ENCODE data around the gene SPINK8. TPM values are rescaled to one million over a fixed set of nuclear protein-coding genes. Genes with fewer than 3 reads are reported as not detected.

Gene SPINK8
- total and polyA plus RNA-seq, 4 donors: not detected

- Histone ChIP-seq H3K9me3 (ENCODE audit: control insufficient read depth in 4 of 4, low read length in 3 of 4) (no peaks in the 10 kb centered on the region), H3K4me1 (ENCODE audit: control insufficient read depth in 4 of 4, insufficient read depth in 4 of 4, low read length in 3 of 4) (no peaks in the 10 kb centered on the region), H3K36me3 (ENCODE audit: control insufficient read depth in 4 of 4, insufficient read depth in 3 of 4, low read depth in 1 of 4, low read length in 3 of 4) (peaks cover 0 to 16% (median 0%) of the 10 kb centered on the region in 4 donors), H3K27ac (ENCODE audit: low read depth in 1 of 2, low read length in 2 of 2) (no peak overlapping the region), H3K9ac (ENCODE audit: low read depth in 1 of 2, low read length in 2 of 2) (no peak overlapping the region), H3K27me3 (ENCODE audit: control insufficient read depth in 4 of 4, insufficient read depth in 4 of 4, low read length in 3 of 4) (no peaks in the 10 kb centered on the region), H3K4me3 (ENCODE audit: low read depth in 1 of 3, low read length in 3 of 3) (no peak overlapping the region)
- DNase-seq (ENCODE audit: low spot score): no peak
- 94% methylated on average over 8 of the region's 8 CpGs for WGBS
- no peak for TF ChIP-seq YY1 (IDR thresholded peaks at IDR 0.05)
- TF ChIP-seq FOXA2 (IDR thresholded peaks at IDR 0.05): no peak
- no peak for TF ChIP-seq JUND (IDR thresholded peaks at IDR 0.05)
- no peak for TF ChIP-seq RXRA (IDR thresholded peaks at IDR 0.05)
- TF ChIP-seq REST (IDR thresholded peaks at IDR 0.05): no peak
- TF ChIP-seq EGR1 (IDR thresholded peaks at IDR 0.05; ENCODE audit: low read depth in 2 of 2): no peak
- no peak for TF ChIP-seq HNF4A (conservative IDR thresholded peaks at IDR 0.05)
- no peak for TF ChIP-seq HNF4G (IDR thresholded peaks at IDR 0.05)
- no peak for TF ChIP-seq NR2F2 (IDR thresholded peaks at IDR 0.05)
- no peak for TF ChIP-seq GABPA (IDR thresholded peaks at IDR 0.05 in 1 of 2, conservative IDR thresholded peaks at IDR 0.05 in 1 of 2)
These were observed 63.9 kb downstream of the SPINK8 start for GRCh38 chr3:48269592-48269991.

- TF ChIP-seq FOXA1 (IDR thresholded peaks at IDR 0.05): no peak
- no peak for TF ChIP-seq GABPA (IDR thresholded peaks at IDR 0.05 in 1 of 2, conservative IDR thresholded peaks at IDR 0.05 in 1 of 2)
- TF ChIP-seq RAD21 (IDR thresholded peaks at IDR 0.05): no peak
- TF ChIP-seq CTCF (IDR thresholded peaks at IDR 0.05; ENCODE audit: low read depth, low read length, missing input control): no peak
- TF ChIP-seq NR2F2 (IDR thresholded peaks at IDR 0.05): no peak
- no peak for TF ChIP-seq ATF3 (IDR thresholded peaks at IDR 0.05)
- no peak for TF ChIP-seq HNF4A (conservative IDR thresholded peaks at IDR 0.05)
- TF ChIP-seq FOXA2 (IDR thresholded peaks at IDR 0.05): no peak
- Histone ChIP-seq H3K27ac (ENCODE audit: low read depth in 1 of 2, low read length in 2 of 2) (no peak overlapping the region), H3K36me3 (ENCODE audit: control insufficient read depth in 4 of 4, insufficient read depth in 3 of 4, low read depth in 1 of 4, low read length in 3 of 4) (peaks cover 0 to 16% (median 0%) of the 10 kb centered on the region in 4 donors), H3K27me3 (ENCODE audit: control insufficient read depth in 4 of 4, insufficient read depth in 4 of 4, low read length in 3 of 4) (no peaks in the 10 kb centered on the region), H3K4me3 (ENCODE audit: low read depth in 1 of 3, low read length in 3 of 3) (no peak overlapping the region), H3K4me1 (ENCODE audit: control insufficient read depth in 4 of 4, insufficient read depth in 4 of 4, low read length in 3 of 4) (no peaks in the 10 kb centered on the region), H3K9me3 (ENCODE audit: control insufficient read depth in 4 of 4, low read length in 3 of 4) (no peaks in the 10 kb centered on the region), H3K9ac (ENCODE audit: low read depth in 1 of 2, low read length in 2 of 2) (no peak overlapping the region)
- DNase-seq (ENCODE audit: low spot score): no peak
- WGBS: 86% methylated on average over 23 of the region's 23 CpGs
These were observed 64.4 kb downstream of the SPINK8 start for GRCh38 chr3:48268936-48269561.

Data from liver (tissue), 9 donors.